HepG2 (cell line): Measurements from ENCODE around the gene ONECUT2. TPM values are rescaled to one million over a fixed set of nuclear protein-coding genes. Genes with fewer than 3 reads are reported as not detected.

Source experiments
- CREBL2 ChIP-seq: sonication (generic); formaldehyde crosslinking; IDR thresholded peaks from 2 replicates; pipeline ENCODE4 v1.8.1; 2023; ENCODE audit warnings: missing genetic modification reagents, mild to moderate bottlenecking, borderline replicate concordance
- CTCF ChIP-seq: sonication (generic); formaldehyde crosslinking; IDR thresholded peaks from 2 replicates; pipeline ENCODE4 v1.5.0; 2020; ENCODE audit warnings: mild to moderate bottlenecking, missing genetic modification reagents, moderate library complexity
- FOSL1 ChIP-seq: sonication (generic); formaldehyde crosslinking; IDR thresholded peaks from 2 replicates; pipeline ENCODE4 v1.9.0; 2021; ENCODE audit warnings: missing genetic modification reagents, borderline replicate concordance
- GATAD2A ChIP-seq: IDR thresholded peaks from 2 replicates; pipeline ENCODE4 v1.6.1; 2016
- HMGA1 ChIP-seq: sonication (generic); formaldehyde crosslinking; conservative IDR thresholded peaks from 2 replicates; pipeline ENCODE4 v1.4.0; 2020; ENCODE audit warnings: missing genetic modification reagents
- HNF4A ChIP-seq: sonication (generic); formaldehyde crosslinking; IDR thresholded peaks from 2 replicates; pipeline ENCODE4 v1.4.0; 2020; ENCODE audit warnings: missing genetic modification reagents
- KDM6A ChIP-seq: IDR thresholded peaks from 2 replicates; pipeline ENCODE4 v1.6.1; 2016; ENCODE audit warnings: low read depth
- KLF11 ChIP-seq: IDR thresholded peaks from 2 replicates; pipeline ENCODE4 v1.6.1; 2016; ENCODE audit warnings: missing compliant biosample characterization
- KLF6 ChIP-seq: IDR thresholded peaks from 2 replicates; pipeline ENCODE4 v1.8.0; 2016; ENCODE audit warnings: missing biosample characterization, missing genetic modification reagents
- PHF8 ChIP-seq: sonication (generic); formaldehyde crosslinking; IDR thresholded peaks from 2 replicates; pipeline ENCODE4 v1.5.0; 2020; ENCODE audit warnings: missing genetic modification reagents
- SUZ12 ChIP-seq: fragments of 150-350 bp; IDR thresholded peaks from 2 replicates; pipeline ENCODE4 v1.6.1; 2014; ENCODE audit warnings: low read depth, low read length
- TEF ChIP-seq: sonication (generic); formaldehyde crosslinking; IDR thresholded peaks from 2 replicates; pipeline ENCODE4 v1.5.0; 2020; ENCODE audit warnings: missing genetic modification reagents
- U2AF2 ChIP-seq: fragments of 200-400 bp; formaldehyde crosslinking; IDR thresholded peaks from 2 replicates; pipeline ENCODE4 v1.6.1; 2017; ENCODE audit warnings: low read depth, mild to moderate bottlenecking, low read length
- UBTF ChIP-seq: sonication (generic); formaldehyde crosslinking; IDR thresholded peaks from 2 replicates; pipeline ENCODE4 v1.4.0; 2020; ENCODE audit warnings: mild to moderate bottlenecking, missing genetic modification reagents
- ZC3H13 ChIP-seq: sonication (generic); formaldehyde crosslinking; IDR thresholded peaks from 2 replicates; pipeline ENCODE4 v1.8.1; 2023; ENCODE audit warnings: mild to moderate bottlenecking, missing genetic modification reagents, moderate library complexity
- ZFP91 ChIP-seq: sonication (generic); formaldehyde crosslinking; IDR thresholded peaks from 2 replicates; pipeline ENCODE4 v1.9.0; 2022; ENCODE audit warnings: missing genetic modification reagents, mild to moderate bottlenecking, borderline replicate concordance
- ZNF232 ChIP-seq: sonication (generic); formaldehyde crosslinking; IDR thresholded peaks from 2 replicates; pipeline ENCODE4 v1.4.0; 2020; ENCODE audit warnings: missing genetic modification reagents, borderline replicate concordance
- ZNF329 ChIP-seq: sonication (generic); formaldehyde crosslinking; IDR thresholded peaks from 2 replicates; pipeline ENCODE4 v1.9.0; 2021; ENCODE audit warnings: low read depth, mild to moderate bottlenecking, missing genetic modification reagents
- ZNF672 ChIP-seq: sonication (generic); formaldehyde crosslinking; IDR thresholded peaks from 2 replicates; pipeline ENCODE4 v1.8.1; 2022; ENCODE audit warnings: missing genetic modification reagents
- polyA plus RNA-seq, 8 experiments: library from polyadenylated mRNA; depleted of rRNA in 3 of 8; stranded (reverse) in 7 of 8; unstranded in 1 of 8; fragments of >200 nt; fragmentation: Illumina TruSeq in 4 of 8; extraction: Trizol in 4 of 8; gene quantifications; 2 replicates each; pipeline versions ENCODE4 v1.2.1 to v1.2.3, GENCODE V29; 2011 to 2016; ENCODE audit warnings: low read depth in 4 of 8, missing spikeins in 1 of 8, mixed read lengths in 1 of 8; ENCODE audit not compliant: insufficient read depth in 1 of 8
- total RNA-seq, 5 experiments: library from RNA; depleted of rRNA; stranded (reverse); fragments of >200 nt; fragmentation: Illumina TruSeq; extraction: Trizol; gene quantifications; 2 replicates each; pipeline ENCODE4 v1.2.3, GENCODE V29; 2016; ENCODE audit warnings: low read depth in 1 of 5
- TF ChIP-seq, protein P1 (sequence below): sonication (generic); formaldehyde crosslinking; IDR thresholded peaks from 2 replicates; pipeline ENCODE4 v1.5.0; 2020; ENCODE audit warnings: mild to moderate bottlenecking, missing genetic modification reagents
- TF ChIP-seq, protein P2 (sequence below): sonication (generic); formaldehyde crosslinking; IDR thresholded peaks from 2 replicates; pipeline ENCODE4 v1.9.0; 2021; ENCODE audit warnings: missing genetic modification reagents, mild to moderate bottlenecking, borderline replicate concordance

The ONECUT2 gene
- total and polyA plus RNA-seq, 2 of the 13 experiments (the other 11 are each of a cell fraction or from before 2014, with no cell fraction given): 3.0 to 3.2 TPM

GRCh38 chr18:57436191-57436964 is 1.2 kb downstream of the ONECUT2 start (continued):
- TF ChIP-seq, protein P1, sequence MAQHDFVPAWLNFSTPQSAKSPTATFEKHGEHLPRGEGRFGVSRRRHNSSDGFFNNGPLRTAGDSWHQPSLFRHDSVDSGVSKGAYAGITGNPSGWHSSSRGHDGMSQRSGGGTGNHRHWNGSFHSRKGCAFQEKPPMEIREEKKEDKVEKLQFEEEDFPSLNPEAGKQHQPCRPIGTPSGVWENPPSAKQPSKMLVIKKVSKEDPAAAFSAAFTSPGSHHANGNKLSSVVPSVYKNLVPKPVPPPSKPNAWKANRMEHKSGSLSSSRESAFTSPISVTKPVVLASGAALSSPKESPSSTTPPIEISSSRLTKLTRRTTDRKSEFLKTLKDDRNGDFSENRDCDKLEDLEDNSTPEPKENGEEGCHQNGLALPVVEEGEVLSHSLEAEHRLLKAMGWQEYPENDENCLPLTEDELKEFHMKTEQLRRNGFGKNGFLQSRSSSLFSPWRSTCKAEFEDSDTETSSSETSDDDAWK: no peak
- no peak for TF ChIP-seq KLF11 (CRISPR knock-in tag)
- TF ChIP-seq ZFP91: no peak
- no peak for TF ChIP-seq ZNF329
- no peak for TF ChIP-seq U2AF2
- TF ChIP-seq FOSL1 (CRISPR knock-in tag): no peak
- TF ChIP-seq KDM6A (CRISPR knock-in tag): no peak
- TF ChIP-seq GATAD2A: no peak
- no peak for TF ChIP-seq SUZ12
- TF ChIP-seq TEF (CRISPR knock-in tag): no peak
- no peak for TF ChIP-seq CTCF (CRISPR knock-in tag)
- no peak for TF ChIP-seq ZNF232 (CRISPR knock-in tag)
- TF ChIP-seq ZNF672 (CRISPR knock-in tag): no peak
- TF ChIP-seq HMGA1 (CRISPR knock-in tag): no peak
- no peak for TF ChIP-seq CREBL2 (CRISPR knock-in tag)
- TF ChIP-seq HNF4A (CRISPR knock-in tag): no peak
- no peak for TF ChIP-seq PHF8 (CRISPR knock-in tag)
- peak; percentile 63; the same call in 1 of the 2 replicates for TF ChIP-seq UBTF (CRISPR knock-in tag)
- TF ChIP-seq, protein P2, sequence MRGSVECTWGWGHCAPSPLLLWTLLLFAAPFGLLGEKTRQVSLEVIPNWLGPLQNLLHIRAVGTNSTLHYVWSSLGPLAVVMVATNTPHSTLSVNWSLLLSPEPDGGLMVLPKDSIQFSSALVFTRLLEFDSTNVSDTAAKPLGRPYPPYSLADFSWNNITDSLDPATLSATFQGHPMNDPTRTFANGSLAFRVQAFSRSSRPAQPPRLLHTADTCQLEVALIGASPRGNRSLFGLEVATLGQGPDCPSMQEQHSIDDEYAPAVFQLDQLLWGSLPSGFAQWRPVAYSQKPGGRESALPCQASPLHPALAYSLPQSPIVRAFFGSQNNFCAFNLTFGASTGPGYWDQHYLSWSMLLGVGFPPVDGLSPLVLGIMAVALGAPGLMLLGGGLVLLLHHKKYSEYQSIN: no peak
- TF ChIP-seq ZC3H13 (CRISPR knock-in tag): no peak; the same call in 1 of the 2 replicates
- no peak for TF ChIP-seq KLF6
